ENCODE measurements around the gene ZC3H10. TPM values are rescaled to one million over a fixed set of nuclear protein-coding genes. Genes with fewer than 3 reads are reported as not detected.

Gene ZC3H10
- total and polyA plus RNA-seq, 2 of the 13 experiments (the other 11 are each of a cell fraction or from before 2014, with no cell fraction given) = 0.70 to 2.3 TPM

DNA sequence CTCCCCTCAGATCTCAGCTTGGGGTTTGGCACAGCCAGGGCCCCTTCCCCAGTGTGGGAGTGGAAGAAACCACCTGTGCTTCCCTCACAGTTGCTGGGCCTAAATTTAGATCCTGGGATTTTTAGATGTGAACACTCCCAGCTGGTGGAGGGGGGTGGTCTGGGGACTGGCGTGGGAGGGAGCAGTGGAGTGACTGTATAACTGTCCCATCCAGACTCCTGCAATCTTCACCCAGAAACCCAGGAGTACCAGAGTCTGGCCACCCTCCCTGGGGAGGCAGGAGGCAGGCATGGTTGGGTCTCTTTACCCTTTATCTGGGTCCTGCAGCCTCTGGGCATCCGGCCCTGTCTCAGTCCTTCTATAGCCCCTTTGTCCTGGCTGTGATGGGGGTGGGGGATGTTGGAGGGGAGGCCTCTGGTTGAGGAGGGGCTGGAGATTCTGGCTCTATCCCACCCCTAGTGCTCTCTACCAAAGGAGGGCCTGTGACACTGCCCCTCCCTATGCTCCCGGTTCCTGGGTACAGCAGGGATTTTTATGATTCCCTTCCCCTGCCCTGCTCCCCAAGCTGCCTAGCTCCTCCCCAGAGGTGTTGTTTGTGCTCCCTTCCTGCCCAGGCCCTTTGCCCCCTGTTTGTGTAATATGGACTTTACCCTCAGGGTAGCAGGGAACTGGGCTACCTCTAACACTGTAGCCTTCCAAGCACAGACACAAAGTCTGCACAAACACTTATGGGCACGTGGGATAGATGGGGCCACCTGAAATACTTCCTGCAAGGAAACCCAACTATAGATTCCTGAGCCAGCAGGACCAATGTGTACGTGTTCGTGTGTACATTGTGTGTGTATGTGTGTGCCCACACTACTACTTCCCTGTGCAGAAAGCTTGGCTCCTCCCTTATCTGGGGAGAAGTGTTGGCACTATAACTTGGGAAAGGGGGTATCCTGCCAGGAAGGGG lies 36.4 kb upstream of the ZC3H10 start (continued):
- TF ChIP-seq RCOR2 (CRISPR knock-in tag; IDR thresholded peaks at IDR 0.05) = peak; percentile 97

DNA sequence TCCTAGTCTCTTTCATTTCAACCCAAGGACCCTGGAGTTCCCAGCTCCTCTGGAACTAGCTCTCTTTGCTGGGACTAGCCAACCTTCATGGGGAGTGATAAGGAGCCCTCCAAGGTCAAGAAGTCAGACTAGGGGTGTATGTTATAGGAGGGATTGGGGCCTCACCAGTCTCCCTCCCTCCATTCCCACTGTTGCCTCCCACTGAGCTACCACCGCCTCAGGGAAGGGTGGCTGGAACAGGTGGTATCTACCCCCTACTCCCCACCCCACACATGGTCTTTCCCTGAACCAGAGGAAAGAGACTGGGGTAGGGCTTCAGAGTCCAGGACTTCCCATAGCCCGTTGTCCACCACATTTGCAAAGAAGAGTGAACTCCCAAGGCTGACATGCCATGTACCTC lies 35.7 kb upstream of the ZC3H10 start:
- intact Hi-C loops (cut with micrococcal nuclease; ENCODE audit: unreplicated experiment) = no loop called here
- Histone ChIP-seq H2AFZ (ENCODE audit: low read length) (no peak overlapping the region), H3K4me2 (ENCODE audit: low read depth, low read length) (peak overlapping the region; percentile 98), H3K9ac (ENCODE audit: insufficient read depth, low read depth, low read length) (peak overlapping the region; percentile 96), H3K36me3 (replicated peaks in 1 of 2; ENCODE audit: control insufficient read depth in 1 of 2, insufficient read depth in 2 of 2, low read length in 2 of 2) (peaks cover 21 to 39% of the 10 kb centered on the region in 2 experiments), H3K27me3 (ENCODE audit: control insufficient read depth in 1 of 2, insufficient read depth in 2 of 2, low read length in 2 of 2) (no peaks in the 10 kb centered on the region; a peak in 1 of 5 replicates), H3K27ac (ENCODE audit: extremely low read length, insufficient read depth, low read length) (peak overlapping the region; percentile 99), H3K9me3 (ENCODE audit: low read length) (no peaks in the 10 kb centered on the region), H3K4me1 (ENCODE audit: insufficient read depth, low read length) (peaks cover 62% of the 10 kb centered on the region), H3K79me2 (ENCODE audit: insufficient read depth, low read length) (peaks cover 38% of the 10 kb centered on the region), H3K4me3 (replicated peaks in 1 of 3; ENCODE audit: insufficient read depth in 1 of 3, low read depth in 2 of 3, low read length in 3 of 3) (peak overlapping the region; percentile 44 to 96 (median 91)), H4K20me1 (ENCODE audit: insufficient read depth, low read length) (peaks cover 14% of the 10 kb centered on the region)
- DNase-seq (ENCODE audit: low spot score) (no peak), FAIRE-seq (peak; percentile 56), ATAC-seq (no peak)
- ChIA-PET CTCF (ENCODE audit: low intra/inter-chr PET ratio, low total read pairs) (no interaction called here), POLR2A (interaction anchor here (0.7 to 10.2 kb wide), 24 partner anchors 9 to 554 kb away, joined by 3 to 279 read pairs (median 8); partner anchors contain the start of genes ANKRD52, COQ10A, DNAJC14 and ESYT1)
- 21% methylated on average over 2 of the region's 2 CpGs for WGBS (ENCODE audit: low lambda C conversion rate)
- BruUV-seq (replicated peaks) = no TSS peak
- in situ Hi-C loops (cut with HindIII; ENCODE audit: extremely low pct_ligation_motif_present, low pct_unique_long_range_greater_than_20kb) = no loop called here
- TF ChIP-seq, protein P1, sequence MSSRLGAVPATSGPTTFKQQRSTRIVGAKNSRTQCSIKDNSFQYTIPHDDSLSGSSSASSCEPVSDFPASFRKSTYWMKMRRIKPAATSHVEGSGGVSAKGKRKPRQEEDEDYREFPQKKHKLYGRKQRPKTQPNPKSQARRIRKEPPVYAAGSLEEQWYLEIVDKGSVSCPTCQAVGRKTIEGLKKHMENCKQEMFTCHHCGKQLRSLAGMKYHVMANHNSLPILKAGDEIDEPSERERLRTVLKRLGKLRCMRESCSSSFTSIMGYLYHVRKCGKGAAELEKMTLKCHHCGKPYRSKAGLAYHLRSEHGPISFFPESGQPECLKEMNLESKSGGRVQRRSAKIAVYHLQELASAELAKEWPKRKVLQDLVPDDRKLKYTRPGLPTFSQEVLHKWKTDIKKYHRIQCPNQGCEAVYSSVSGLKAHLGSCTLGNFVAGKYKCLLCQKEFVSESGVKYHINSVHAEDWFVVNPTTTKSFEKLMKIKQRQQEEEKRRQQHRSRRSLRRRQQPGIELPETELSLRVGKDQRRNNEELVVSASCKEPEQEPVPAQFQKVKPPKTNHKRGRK (CRISPR knock-in tag; IDR thresholded peaks at IDR 0.05) = no peak
- TF ChIP-seq ZNF33B (CRISPR knock-in tag; IDR thresholded peaks at IDR 0.05) = no peak
- TF ChIP-seq EEA1 (CRISPR knock-in tag; IDR thresholded peaks at IDR 0.05; ENCODE audit: borderline replicate concordance) = no peak
- TF ChIP-seq ZNF350 (CRISPR knock-in tag; IDR thresholded peaks at IDR 0.05; ENCODE audit: borderline replicate concordance, low read depth) = no peak
- TF ChIP-seq, protein P2, sequence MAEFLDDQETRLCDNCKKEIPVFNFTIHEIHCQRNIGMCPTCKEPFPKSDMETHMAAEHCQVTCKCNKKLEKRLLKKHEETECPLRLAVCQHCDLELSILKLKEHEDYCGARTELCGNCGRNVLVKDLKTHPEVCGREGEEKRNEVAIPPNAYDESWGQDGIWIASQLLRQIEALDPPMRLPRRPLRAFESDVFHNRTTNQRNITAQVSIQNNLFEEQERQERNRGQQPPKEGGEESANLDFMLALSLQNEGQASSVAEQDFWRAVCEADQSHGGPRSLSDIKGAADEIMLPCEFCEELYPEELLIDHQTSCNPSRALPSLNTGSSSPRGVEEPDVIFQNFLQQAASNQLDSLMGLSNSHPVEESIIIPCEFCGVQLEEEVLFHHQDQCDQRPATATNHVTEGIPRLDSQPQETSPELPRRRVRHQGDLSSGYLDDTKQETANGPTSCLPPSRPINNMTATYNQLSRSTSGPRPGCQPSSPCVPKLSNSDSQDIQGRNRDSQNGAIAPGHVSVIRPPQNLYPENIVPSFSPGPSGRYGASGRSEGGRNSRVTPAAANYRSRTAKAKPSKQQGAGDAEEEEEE (CRISPR knock-in tag; IDR thresholded peaks at IDR 0.05; ENCODE audit: borderline replicate concordance) = no peak
- 0 out of 2 replicates have a peak, but pooled peaks have one; percentile 68 for TF ChIP-seq ZNF17 (CRISPR knock-in tag; IDR thresholded peaks at IDR 0.05)
- TF ChIP-seq ZNF570 (CRISPR knock-in tag; IDR thresholded peaks at IDR 0.05; ENCODE audit: borderline replicate concordance) = no peak
- TF ChIP-seq ZNF605 (CRISPR knock-in tag; IDR thresholded peaks at IDR 0.05) = peak; percentile 7; the same call in 1 of the 2 replicates
- 0 out of 2 replicates have a peak, but pooled peaks have one; percentile 25 for TF ChIP-seq ZNF674 (CRISPR knock-in tag; IDR thresholded peaks at IDR 0.05; ENCODE audit: low read depth)
- 0 out of 2 replicates have a peak, but pooled peaks have one; percentile 6 for TF ChIP-seq MYNN (CRISPR knock-in tag; IDR thresholded peaks at IDR 0.05; ENCODE audit: low read depth)
- TF ChIP-seq, protein P3, sequence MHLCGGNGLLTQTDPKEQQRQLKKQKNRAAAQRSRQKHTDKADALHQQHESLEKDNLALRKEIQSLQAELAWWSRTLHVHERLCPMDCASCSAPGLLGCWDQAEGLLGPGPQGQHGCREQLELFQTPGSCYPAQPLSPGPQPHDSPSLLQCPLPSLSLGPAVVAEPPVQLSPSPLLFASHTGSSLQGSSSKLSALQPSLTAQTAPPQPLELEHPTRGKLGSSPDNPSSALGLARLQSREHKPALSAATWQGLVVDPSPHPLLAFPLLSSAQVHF (CRISPR knock-in tag; IDR thresholded peaks at IDR 0.05) = no peak

Data from HepG2 (cell line).